Right hindlimb (tissue), 1 donor: ENCODE data around the gene HNF1A.

Experiments used
- DNase-seq: peaks from one replicate; pipeline ENCODE4 v3.0.0-alpha.2; 2018

HNF1A gene

GRCh38 chr12:120989687-120990086 lies 11.3 kb downstream of the HNF1A start:
- no peak for DNase-seq

- no peak for DNase-seq
These were observed 12.2 kb downstream of the HNF1A start for GRCh38 chr12:120990487-120991055.

- no peak for DNase-seq
These were observed 13.6 kb downstream of the HNF1A start for GRCh38 chr12:120991965-120992364.

GRCh38 chr12:120992989-120993388 lies 14.6 kb downstream of the HNF1A start:
- DNase-seq: no peak

- no peak for DNase-seq
These were observed 15.2 kb downstream of the HNF1A start for GRCh38 chr12:120993496-120993895.

GRCh38 chr12:120994059-120994458 lies 15.7 kb downstream of the HNF1A start:
- DNase-seq: no peak

GRCh38 chr12:120994589-120995337 lies 16.4 kb downstream of the HNF1A start:
- DNase-seq: no peak

- DNase-seq: no peak
These were observed 17.9 kb downstream of the HNF1A start for GRCh38 chr12:120996133-120996746.

- no peak for DNase-seq
These were observed 19.1 kb downstream of the HNF1A start for GRCh38 chr12:120997448-120997847.

- no peak for DNase-seq
These were observed 20.1 kb downstream of the HNF1A start for GRCh38 chr12:120998435-120998834.

GRCh38 chr12:120999191-121000120 lies 21.1 kb downstream of the HNF1A start:
- no peak for DNase-seq

GRCh38 chr12:121000530-121000929 lies 22.2 kb downstream of the HNF1A start:
- no peak for DNase-seq

- DNase-seq: no peak
These were observed 22.7 kb downstream of the HNF1A start for GRCh38 chr12:121001060-121001459.

- DNase-seq: no peak
These were observed 23.6 kb downstream of the HNF1A start for GRCh38 chr12:121001841-121002483.

GRCh38 chr12:121003650-121004049 lies 25.3 kb downstream of the HNF1A start:
- no peak for DNase-seq

GRCh38 chr12:121004253-121004815 lies 26.0 kb downstream of the HNF1A start:
- no peak for DNase-seq

- no peak for DNase-seq
These were observed 27.0 kb downstream of the HNF1A start for GRCh38 chr12:121005346-121005815.

GRCh38 chr12:121008347-121009098 lies 30.2 kb downstream of the HNF1A start:
- no peak for DNase-seq

- no peak for DNase-seq
These were observed 31.4 kb downstream of the HNF1A start for GRCh38 chr12:121009741-121010140.

- DNase-seq: no peak
These were observed 32.5 kb downstream of the HNF1A start for GRCh38 chr12:121010860-121011259.

GRCh38 chr12:121011820-121012219 lies 33.5 kb downstream of the HNF1A start:
- DNase-seq: no peak
